K562 (cell line): ENCODE results near the gene LAMA1. TPM values are rescaled to one million over a fixed set of nuclear protein-coding genes. Genes with fewer than 3 reads are reported as not detected.
A peak's percentile ranks its signal among the peaks of the same experiment; 100 is the strongest.

Source experiments
- ARID2 ChIP-seq: fragments of 450-650 bp; IDR thresholded peaks from 2 replicates; pipeline ENCODE4 v1.6.1; 2017; ENCODE audit warnings: antibody characterized with exemption, mild to moderate bottlenecking
- CBFB ChIP-seq: sonication (generic); formaldehyde crosslinking; IDR thresholded peaks from 2 replicates; pipeline ENCODE4 v1.4.0; 2020; ENCODE audit warnings: mild to moderate bottlenecking, missing genetic modification reagents
- CUX1 ChIP-seq: fragments of 200-800 bp; sonication (Bioruptor generic); IDR thresholded peaks from 2 replicates; pipeline ENCODE4 v1.6.1; 2016; ENCODE audit warnings: missing genetic modification characterization, missing compliant biosample characterization
- FOXM1 ChIP-seq, 2 experiments: fragments of 450-650 bp in 1 of 2; sonication (generic) in 1 of 2; formaldehyde crosslinking in 1 of 2; IDR thresholded peaks; 2 replicates each; pipeline versions ENCODE4 v1.6.1 to v1.9.0; 2017 to 2022; ENCODE audit warnings: low read depth in 2 of 2, mild to moderate bottlenecking in 2 of 2, missing genetic modification reagents in 1 of 2, moderate library complexity in 1 of 2
- GABPB2 ChIP-seq: fragments of 250-450 bp; sonication (Bioruptor Pico); conservative IDR thresholded peaks from 2 replicates; pipeline ENCODE4 v1.5.1; 2021; ENCODE audit warnings: mild to moderate bottlenecking
- KLF1 ChIP-seq: fragments of 450-650 bp; IDR thresholded peaks from 2 replicates; pipeline ENCODE4 v1.6.1; 2016; ENCODE audit warnings: missing genetic modification characterization, missing compliant biosample characterization
- LCOR ChIP-seq: sonication (generic); formaldehyde crosslinking; IDR thresholded peaks from 2 replicates; pipeline ENCODE4 v1.8.0; 2022; ENCODE audit warnings: mild to moderate bottlenecking, missing genetic modification reagents
- MEF2A ChIP-seq: IDR thresholded peaks from 2 replicates; pipeline ENCODE4 v1.6.1; 2011; ENCODE audit warnings: low read depth, mild to moderate bottlenecking, low read length, moderate library complexity; ENCODE audit not compliant: control insufficient read depth
- MYC ChIP-seq, 2 experiments: fragments of 250-450 bp in 1 of 2; sonication (Bioruptor Pico) in 1 of 2; IDR thresholded peaks; 2 replicates each; pipeline versions ENCODE4 v1.5.1 to v1.6.1; 2012 to 2021; ENCODE audit warnings: low read depth in 2 of 2, borderline replicate concordance in 1 of 2, improper control_type of control experiment in 1 of 2, low read length in 1 of 2, mild to moderate bottlenecking in 1 of 2, moderate library complexity in 1 of 2
- NR0B1 ChIP-seq: fragments of 450-650 bp; IDR thresholded peaks from one replicate; pipeline ENCODE4 v1.6.1; 2018; ENCODE audit warnings: mild to moderate bottlenecking, moderate library complexity; ENCODE audit not compliant: partially characterized antibody
- PBX2 ChIP-seq, 2 experiments: IDR thresholded peaks in 1 of 2; conservative IDR thresholded peaks in 1 of 2; 2 replicates each; pipeline ENCODE4 v1.6.1; 2016; ENCODE audit warnings: low read depth in 2 of 2, mild to moderate bottlenecking in 1 of 2, missing compliant biosample characterization in 1 of 2, missing genetic modification characterization in 1 of 2, moderate library complexity in 1 of 2
- RBM25 ChIP-seq: fragments of 200-400 bp; formaldehyde crosslinking; IDR thresholded peaks from 2 replicates; pipeline ENCODE4 v1.6.1; 2018; ENCODE audit warnings: low read length, low read depth, moderate library complexity; ENCODE audit not compliant: severe bottlenecking
- SMC3 ChIP-seq: conservative IDR thresholded peaks from 2 replicates; pipeline ENCODE4 v1.6.1; 2011; ENCODE audit warnings: low read depth, low read length, improper control_type of control experiment; ENCODE audit not compliant: insufficient read depth
- USF2 ChIP-seq: sonication (generic); formaldehyde crosslinking; IDR thresholded peaks from 2 replicates; pipeline ENCODE4 v1.5.0; 2020; ENCODE audit warnings: missing genetic modification reagents
- polyA plus RNA-seq, 8 experiments: library from polyadenylated mRNA; depleted of rRNA in 4 of 8; stranded (reverse) in 5 of 8; unstranded in 3 of 8; fragments of >200 nt; fragmentation: Nextera tagmentation in 2 of 8; fragmentation: Illumina TruSeq in 1 of 8; extraction: Ambion mirVana in 2 of 8; extraction: Trizol in 1 of 8; gene quantifications; 2 replicates each; pipeline versions ENCODE4 v1.2.1 to v1.2.3, GENCODE V29; 2011 to 2014; ENCODE audit warnings: inconsistent platforms in 1 of 8, missing spikeins in 1 of 8
- total RNA-seq, 7 experiments: library from RNA; depleted of rRNA in 6 of 7; stranded (reverse); fragments of >200 nt in 6 of 7; fragmentation: Illumina TruSeq in 2 of 7; extraction: Trizol in 2 of 7; gene quantifications; 2 replicates each; pipeline versions ENCODE4 v1.2.1 to v1.2.3, GENCODE V29; 2011 to 2021; ENCODE audit warnings: low replicate concordance in 1 of 7

Gene LAMA1
- total and polyA plus RNA-seq, 9 of the 15 experiments (the other 6 are each of a cell fraction or from before 2014, with no cell fraction given) = 0.04 TPM; not detected in 8

- TF ChIP-seq CUX1 (CRISPR knock-in tag) = no peak
- peak; percentile 65 for TF ChIP-seq SMC3
- no peak for TF ChIP-seq MEF2A
- peak; percentile 86 for TF ChIP-seq MYC (IDR thresholded peaks at IDR 0.05; ENCODE audit: low read depth, low read length)
- TF ChIP-seq MYC (CRISPR knock-in tag; IDR thresholded peaks at IDR 0.05; ENCODE audit: borderline replicate concordance, low read depth) = no peak
- no peak for TF ChIP-seq CBFB (CRISPR knock-in tag)
- TF ChIP-seq LCOR (CRISPR knock-in tag) = no peak
- TF ChIP-seq FOXM1 (IDR thresholded peaks at IDR 0.05; ENCODE audit: low read depth) = no peak
- TF ChIP-seq FOXM1 (CRISPR knock-in tag; IDR thresholded peaks at IDR 0.05; ENCODE audit: low read depth) = no peak
- TF ChIP-seq RBM25 = peak; percentile 6
- TF ChIP-seq GABPB2 (CRISPR knock-in tag) = no peak
- no peak for TF ChIP-seq NR0B1
- TF ChIP-seq ARID2 = no peak
- TF ChIP-seq USF2 (CRISPR knock-in tag) = peak; percentile 38
- no peak for TF ChIP-seq PBX2 (CRISPR knock-in tag; IDR thresholded peaks at IDR 0.05; ENCODE audit: low read depth)
- no peak for TF ChIP-seq PBX2 (tag; conservative IDR thresholded peaks at IDR 0.05; ENCODE audit: low read depth)
- no peak for TF ChIP-seq KLF1 (tag)
These were observed 95.4 kb downstream of the LAMA1 start (continued) for GRCh38 chr18:7021994-7022840.
